HG02973 (cell line): ENCODE results near the gene FANCD2.
"Not testable (repeated sequence)": the region's sequence is repeated elsewhere in the genome, so short reads cannot be mapped to it uniquely, and the experiment has no call there.

Experiments
- ATAC-seq: cut with Tn5 transposase; IDR thresholded peaks from one replicate; pipeline ENCODE4 v1.9.1; 2021; ENCODE audit warnings: moderate library complexity; ENCODE audit not compliant: unreplicated experiment

Gene FANCD2

GRCh38 chr3:10099041-10099440 is 72.8 kb downstream of the FANCD2 start:
- ATAC-seq: no peak

- ATAC-seq: no peak
These were observed 80.7 kb downstream of the FANCD2 start for GRCh38 chr3:10106919-10107318.

- ATAC-seq: no peak
These were observed 81.9 kb downstream of the FANCD2 start, which contains the start of gene FANCD2OS for GRCh38 chr3:10108091-10108490. Gene FANCD2OS, minus strand, starts transcription at chr3:10108255. Its CDS starts 3,481 bp downstream, at chr3:10104774.

- ATAC-seq: peak; percentile 94
These were observed 89.3 kb downstream of the FANCD2 start, which contains the start of gene BRK1 for GRCh38 chr3:10115326-10116137. Gene BRK1, plus strand, starts transcription at chr3:10115675. Its CDS starts 27 bp downstream, at chr3:10115702.

GRCh38 chr3:10116138-10116460 is 89.9 kb downstream of the FANCD2 start:
- peak; percentile 17 for ATAC-seq

- no peak for ATAC-seq
These were observed 90.7 kb downstream of the FANCD2 start for GRCh38 chr3:10116928-10117327.

- ATAC-seq: no peak
These were observed 93.1 kb downstream of the FANCD2 start for GRCh38 chr3:10119376-10119775.

- ATAC-seq: no peak
These were observed 94.8 kb downstream of the FANCD2 start for GRCh38 chr3:10121064-10121463.

GRCh38 chr3:10122724-10123123 is 96.5 kb downstream of the FANCD2 start:
- no peak for ATAC-seq

GRCh38 chr3:10135872-10136271 is 109.6 kb downstream of the FANCD2 start:
- not testable (repeated sequence) for ATAC-seq

GRCh38 chr3:10136426-10137005 is 110.3 kb downstream of the FANCD2 start:
- ATAC-seq: no peak

GRCh38 chr3:10137178-10137577 is 110.9 kb downstream of the FANCD2 start:
- ATAC-seq: no peak

GRCh38 chr3:10140996-10141546 is 114.8 kb downstream of the FANCD2 start:
- no peak for ATAC-seq

- ATAC-seq: no peak
These were observed 116.7 kb downstream of the FANCD2 start for GRCh38 chr3:10142707-10143560.

- ATAC-seq: no peak
These were observed 119.4 kb downstream of the FANCD2 start for GRCh38 chr3:10145685-10146084.

- ATAC-seq: no peak
These were observed 123.0 kb downstream of the FANCD2 start for GRCh38 chr3:10149226-10149625.

- no peak for ATAC-seq
These were observed 124.8 kb downstream of the FANCD2 start for GRCh38 chr3:10150987-10151386.
